ENCODE results near the gene CDH1.

The CDH1 gene

GRCh38 chr16:68754084-68754792, 17.1 kb downstream of the CDH1 start:
- no peak overlapping the region for H3K9ac ChIP-seq (ENCODE audit: low read length)
- no peaks in the 10 kb centered on the region for H3K27me3 ChIP-seq (ENCODE audit: control insufficient read depth, insufficient read depth, low read length)
- no peaks in the 10 kb centered on the region for H3K4me1 ChIP-seq (ENCODE audit: control insufficient read depth, insufficient read depth, low read length)
- no peak overlapping the region for H3K27ac ChIP-seq (ENCODE audit: low read depth, low read length)
- H3K4me3 ChIP-seq (ENCODE audit: low read length), result no peak overlapping the region
- no peaks in the 10 kb centered on the region for H3K36me3 ChIP-seq (ENCODE audit: control insufficient read depth, insufficient read depth, low read length)

GRCh38 chr16:68756239-68756915, 19.3 kb downstream of the CDH1 start:
- Histone ChIP-seq H3K4me1 (ENCODE audit: control insufficient read depth, insufficient read depth, low read length) (no peaks in the 10 kb centered on the region), H3K27me3 (ENCODE audit: control insufficient read depth, insufficient read depth, low read length) (peaks cover 4% of the 10 kb centered on the region), H3K9ac (ENCODE audit: low read length) (no peak overlapping the region), H3K27ac (ENCODE audit: low read depth, low read length) (no peak overlapping the region), H3K36me3 (ENCODE audit: control insufficient read depth, insufficient read depth, low read length) (no peaks in the 10 kb centered on the region), H3K4me3 (ENCODE audit: low read length) (no peak overlapping the region)

- Histone ChIP-seq H3K9ac (ENCODE audit: low read length) (no peak overlapping the region), H3K27ac (ENCODE audit: low read depth, low read length) (no peak overlapping the region), H3K27me3 (ENCODE audit: control insufficient read depth, insufficient read depth, low read length) (peaks cover 4% of the 10 kb centered on the region), H3K36me3 (ENCODE audit: control insufficient read depth, insufficient read depth, low read length) (no peaks in the 10 kb centered on the region), H3K4me1 (ENCODE audit: control insufficient read depth, insufficient read depth, low read length) (no peaks in the 10 kb centered on the region), H3K4me3 (ENCODE audit: low read length) (no peak overlapping the region)
Measured at GRCh38 chr16:68757625-68757935, 20.5 kb downstream of the CDH1 start.

- no peak overlapping the region for H3K9ac ChIP-seq (ENCODE audit: low read length)
- no peak overlapping the region for H3K27ac ChIP-seq (ENCODE audit: low read depth, low read length)
- H3K4me3 ChIP-seq (ENCODE audit: low read length), result no peak overlapping the region
- peaks cover 4% of the 10 kb centered on the region for H3K27me3 ChIP-seq (ENCODE audit: control insufficient read depth, insufficient read depth, low read length)
- H3K4me1 ChIP-seq (ENCODE audit: control insufficient read depth, insufficient read depth, low read length), result no peaks in the 10 kb centered on the region
- H3K36me3 ChIP-seq (ENCODE audit: control insufficient read depth, insufficient read depth, low read length), result no peaks in the 10 kb centered on the region
Measured at GRCh38 chr16:68759062-68759461, 22.0 kb downstream of the CDH1 start.

- no peak overlapping the region for H3K4me3 ChIP-seq (ENCODE audit: low read length)
- no peak overlapping the region for H3K27ac ChIP-seq (ENCODE audit: low read depth, low read length)
- H3K36me3 ChIP-seq (ENCODE audit: control insufficient read depth, insufficient read depth, low read length), result no peaks in the 10 kb centered on the region
- H3K27me3 ChIP-seq (ENCODE audit: control insufficient read depth, insufficient read depth, low read length), result peaks cover 4% of the 10 kb centered on the region
- H3K9ac ChIP-seq (ENCODE audit: low read length), result no peak overlapping the region
- H3K4me1 ChIP-seq (ENCODE audit: control insufficient read depth, insufficient read depth, low read length), result no peaks in the 10 kb centered on the region
Measured at GRCh38 chr16:68760671-68761275, 23.7 kb downstream of the CDH1 start.

- peaks cover 4% of the 10 kb centered on the region for H3K27me3 ChIP-seq (ENCODE audit: control insufficient read depth, insufficient read depth, low read length)
- no peak overlapping the region for H3K27ac ChIP-seq (ENCODE audit: low read depth, low read length)
- no peaks in the 10 kb centered on the region for H3K36me3 ChIP-seq (ENCODE audit: control insufficient read depth, insufficient read depth, low read length)
- H3K4me1 ChIP-seq (ENCODE audit: control insufficient read depth, insufficient read depth, low read length), result no peaks in the 10 kb centered on the region
- no peak overlapping the region for H3K9ac ChIP-seq (ENCODE audit: low read length)
- H3K4me3 ChIP-seq (ENCODE audit: low read length), result no peak overlapping the region
Measured at GRCh38 chr16:68762996-68763756, 26.1 kb downstream of the CDH1 start.

- Histone ChIP-seq H3K4me3 (ENCODE audit: low read length) (no peak overlapping the region), H3K4me1 (ENCODE audit: control insufficient read depth, insufficient read depth, low read length) (no peaks in the 10 kb centered on the region), H3K36me3 (ENCODE audit: control insufficient read depth, insufficient read depth, low read length) (no peaks in the 10 kb centered on the region), H3K9ac (ENCODE audit: low read length) (no peak overlapping the region), H3K27me3 (ENCODE audit: control insufficient read depth, insufficient read depth, low read length) (peaks cover 4% of the 10 kb centered on the region), H3K27ac (ENCODE audit: low read depth, low read length) (no peak overlapping the region)
Measured at GRCh38 chr16:68764862-68765261, 27.8 kb downstream of the CDH1 start.

GRCh38 chr16:68767581-68767980, 30.5 kb downstream of the CDH1 start:
- Histone ChIP-seq H3K4me3 (ENCODE audit: low read length) (no peak overlapping the region), H3K36me3 (ENCODE audit: control insufficient read depth, insufficient read depth, low read length) (no peaks in the 10 kb centered on the region), H3K27me3 (ENCODE audit: control insufficient read depth, insufficient read depth, low read length) (no peaks in the 10 kb centered on the region), H3K4me1 (ENCODE audit: control insufficient read depth, insufficient read depth, low read length) (no peaks in the 10 kb centered on the region), H3K27ac (ENCODE audit: low read depth, low read length) (no peak overlapping the region), H3K9ac (ENCODE audit: low read length) (no peak overlapping the region)

GRCh38 chr16:68768175-68768574, 31.1 kb downstream of the CDH1 start:
- H3K36me3 ChIP-seq (ENCODE audit: control insufficient read depth, insufficient read depth, low read length), result no peaks in the 10 kb centered on the region
- no peaks in the 10 kb centered on the region for H3K4me1 ChIP-seq (ENCODE audit: control insufficient read depth, insufficient read depth, low read length)
- no peaks in the 10 kb centered on the region for H3K27me3 ChIP-seq (ENCODE audit: control insufficient read depth, insufficient read depth, low read length)
- no peak overlapping the region for H3K27ac ChIP-seq (ENCODE audit: low read depth, low read length)
- H3K9ac ChIP-seq (ENCODE audit: low read length), result no peak overlapping the region
- no peak overlapping the region for H3K4me3 ChIP-seq (ENCODE audit: low read length)

GRCh38 chr16:68768771-68769170, 31.7 kb downstream of the CDH1 start:
- H3K27ac ChIP-seq (ENCODE audit: low read depth, low read length), result no peak overlapping the region
- no peak overlapping the region for H3K4me3 ChIP-seq (ENCODE audit: low read length)
- no peaks in the 10 kb centered on the region for H3K4me1 ChIP-seq (ENCODE audit: control insufficient read depth, insufficient read depth, low read length)
- H3K36me3 ChIP-seq (ENCODE audit: control insufficient read depth, insufficient read depth, low read length), result no peaks in the 10 kb centered on the region
- H3K27me3 ChIP-seq (ENCODE audit: control insufficient read depth, insufficient read depth, low read length), result no peaks in the 10 kb centered on the region
- no peak overlapping the region for H3K9ac ChIP-seq (ENCODE audit: low read length)

GRCh38 chr16:68770671-68771070, 33.6 kb downstream of the CDH1 start:
- Histone ChIP-seq H3K27me3 (ENCODE audit: control insufficient read depth, insufficient read depth, low read length) (no peaks in the 10 kb centered on the region), H3K9ac (ENCODE audit: low read length) (no peak overlapping the region), H3K27ac (ENCODE audit: low read depth, low read length) (no peak overlapping the region)

GRCh38 chr16:68772030-68772681, 35.1 kb downstream of the CDH1 start:
- H3K4me3 ChIP-seq (ENCODE audit: low read length), result no peak overlapping the region
- no peaks in the 10 kb centered on the region for H3K27me3 ChIP-seq (ENCODE audit: control insufficient read depth, insufficient read depth, low read length)
- no peaks in the 10 kb centered on the region for H3K4me1 ChIP-seq (ENCODE audit: control insufficient read depth, insufficient read depth, low read length)
- no peak overlapping the region for H3K9ac ChIP-seq (ENCODE audit: low read length)
- H3K27ac ChIP-seq (ENCODE audit: low read depth, low read length), result no peak overlapping the region
- no peaks in the 10 kb centered on the region for H3K36me3 ChIP-seq (ENCODE audit: control insufficient read depth, insufficient read depth, low read length)

More at GRCh38 chr16:68770671-68771070, 33.6 kb downstream of the CDH1 start:
- no peaks in the 10 kb centered on the region for H3K36me3 ChIP-seq (ENCODE audit: control insufficient read depth, insufficient read depth, low read length)
- H3K4me1 ChIP-seq (ENCODE audit: control insufficient read depth, insufficient read depth, low read length), result no peaks in the 10 kb centered on the region
- no peak overlapping the region for H3K4me3 ChIP-seq (ENCODE audit: low read length)

All from rectal smooth muscle tissue (tissue), 1 donor.